K562 (cell line): Measurements from ENCODE around the gene CECR2. TPM values are rescaled to one million over a fixed set of nuclear protein-coding genes. Genes with fewer than 3 reads are reported as not detected.

Experiments used
- HEY1 ChIP-seq: fragments of 250-450 bp; sonication (Bioruptor Pico); IDR thresholded peaks from 2 replicates; pipeline ENCODE4 v1.5.0; 2020; ENCODE audit warnings: mild to moderate bottlenecking, moderate library complexity, borderline replicate concordance
- JUND ChIP-seq, 2 experiments: IDR thresholded peaks; 2 replicates in 1 of 2; 3 replicates in 1 of 2; pipeline ENCODE4 v1.6.1; 2011; ENCODE audit warnings: borderline replicate concordance in 2 of 2, low read depth in 2 of 2, low read length in 2 of 2, improper control_type of control experiment in 1 of 2, missing biosample characterization in 1 of 2, missing genetic modification characterization in 1 of 2, missing genetic modification reagents in 1 of 2
- MAFG ChIP-seq: fragments of 450-650 bp; conservative IDR thresholded peaks from 2 replicates; pipeline ENCODE4 v1.6.1; 2016; ENCODE audit warnings: missing genetic modification characterization, missing compliant biosample characterization
- NFIC ChIP-seq: fragments of 450-650 bp; IDR thresholded peaks from 2 replicates; pipeline ENCODE4 v1.6.1; 2017; ENCODE audit warnings: mild to moderate bottlenecking, inconsistent platforms
- RERE ChIP-seq: sonication (generic); formaldehyde crosslinking; IDR thresholded peaks from 2 replicates; pipeline ENCODE4 v1.8.0; 2023; ENCODE audit warnings: missing genetic modification reagents, mild to moderate bottlenecking, borderline replicate concordance
- polyA plus RNA-seq, 8 experiments: library from polyadenylated mRNA; depleted of rRNA in 4 of 8; stranded (reverse) in 5 of 8; unstranded in 3 of 8; fragments of >200 nt; fragmentation: Nextera tagmentation in 2 of 8; fragmentation: Illumina TruSeq in 1 of 8; extraction: Ambion mirVana in 2 of 8; extraction: Trizol in 1 of 8; gene quantifications; 2 replicates each; pipeline versions ENCODE4 v1.2.1 to v1.2.3, GENCODE V29; 2011 to 2014; ENCODE audit warnings: inconsistent platforms in 1 of 8, missing spikeins in 1 of 8
- total RNA-seq, 7 experiments: library from RNA; depleted of rRNA in 6 of 7; stranded (reverse); fragments of >200 nt in 6 of 7; fragmentation: Illumina TruSeq in 2 of 7; extraction: Trizol in 2 of 7; gene quantifications; 2 replicates each; pipeline versions ENCODE4 v1.2.1 to v1.2.3, GENCODE V29; 2011 to 2021; ENCODE audit warnings: low replicate concordance in 1 of 7

Gene CECR2
- total and polyA plus RNA-seq, 9 of the 15 experiments (the other 6 are each of a cell fraction or from before 2014, with no cell fraction given) = 0.01 to 1.00 (median 0.27) TPM

GRCh38 chr22:17423616-17424015 lies 54.4 kb downstream of the CECR2 start (continued):
- no peak for TF ChIP-seq RERE (CRISPR knock-in tag)
- TF ChIP-seq NFIC = no peak
- TF ChIP-seq MAFG = no peak
- no peak for TF ChIP-seq HEY1 (CRISPR knock-in tag)
- TF ChIP-seq JUND (IDR thresholded peaks at IDR 0.05; ENCODE audit: borderline replicate concordance, low read depth, low read length) = 0 out of 2 replicates have a peak, but pooled peaks have one; percentile 6
- TF ChIP-seq JUND (tag; IDR thresholded peaks at IDR 0.05; ENCODE audit: borderline replicate concordance, low read depth, low read length) = no peak
- TF ChIP-seq, all 486 proteins: peak for 5
